SIG-M5 treated with dmso at 0.1 percent for 504 hours (cell line): ENCODE results near the gene TEX53.

Experiments
- DNase-seq: peaks from one replicate; lab custom pipeline; 2025; ENCODE audit not compliant: unreplicated experiment; lab: John Stamatoyannopoulos, UW

Gene TEX53

DNA sequence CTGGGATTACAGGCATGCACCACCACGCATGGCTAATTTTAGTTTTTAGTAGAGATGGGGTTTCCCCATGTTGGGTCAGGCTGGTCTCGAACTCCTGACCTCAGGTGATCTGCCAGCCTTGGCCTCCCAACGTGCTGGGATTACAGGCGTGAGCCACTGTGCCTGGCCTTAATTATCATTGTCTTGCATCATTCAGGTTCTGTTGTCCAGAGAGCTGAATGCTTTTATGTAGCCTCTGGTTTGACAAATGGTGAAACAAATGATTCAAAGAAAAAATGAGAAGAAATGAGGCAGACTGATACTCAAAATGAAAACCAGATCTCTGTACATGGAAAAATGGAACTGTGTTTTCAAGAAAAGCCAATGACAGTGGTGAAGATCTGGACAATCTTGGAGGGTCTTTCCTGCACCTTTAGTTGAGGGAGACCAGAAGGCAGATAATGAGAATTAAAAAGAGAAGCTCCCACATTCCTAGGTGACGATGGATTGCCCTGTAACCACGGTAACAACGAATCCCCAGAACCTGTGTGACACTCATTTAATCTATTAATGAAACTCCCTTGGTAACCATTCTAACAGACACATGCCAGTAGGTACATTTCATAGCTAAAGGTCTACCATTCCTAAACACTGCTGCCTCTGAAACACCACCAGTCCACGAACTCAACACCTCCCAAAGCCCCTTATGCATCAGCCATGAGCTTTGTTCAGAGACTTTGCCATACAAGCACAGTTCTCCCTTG lies 22.8 kb upstream of the TEX53 start:
- no peak for DNase-seq

DNA sequence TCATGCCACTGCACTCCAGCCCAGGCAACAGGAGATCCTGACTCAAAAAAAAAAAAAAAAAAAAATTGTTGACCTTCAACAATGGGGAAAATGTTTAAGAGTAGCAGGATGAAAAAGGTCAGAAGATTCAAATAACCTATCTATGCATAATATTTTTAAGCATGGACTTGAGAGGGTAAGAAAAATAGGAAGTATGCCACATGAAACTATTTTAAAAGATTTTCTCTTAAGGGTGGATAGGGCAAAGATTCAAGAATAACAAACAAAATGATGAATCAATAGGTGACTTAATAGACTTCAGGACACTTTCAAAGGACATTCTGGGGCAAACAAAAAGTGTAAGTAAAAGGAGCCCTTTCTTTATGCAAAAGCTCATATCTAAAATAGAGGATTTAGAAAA lies 21.2 kb upstream of the TEX53 start:
- no peak for DNase-seq

DNA sequence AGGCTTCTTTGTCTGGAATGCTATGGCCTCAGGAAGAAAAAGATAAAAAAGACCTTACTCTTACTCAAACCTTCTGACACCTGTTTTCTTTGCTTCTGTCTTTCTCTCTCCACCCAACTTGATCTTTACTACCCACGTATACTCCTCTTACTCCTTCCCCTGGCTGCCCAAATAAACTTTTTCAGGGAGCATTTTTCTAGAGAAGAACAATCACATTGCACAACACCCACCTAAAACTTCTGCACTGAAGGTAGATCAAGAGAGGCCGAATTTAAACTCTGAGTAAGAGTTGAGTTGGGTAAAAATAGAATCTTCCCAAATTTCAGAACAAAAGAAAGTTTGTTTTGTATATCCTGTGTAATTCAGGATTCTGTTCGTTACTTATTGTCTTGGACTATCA lies 20.5 kb upstream of the TEX53 start:
- no peak for DNase-seq

DNA sequence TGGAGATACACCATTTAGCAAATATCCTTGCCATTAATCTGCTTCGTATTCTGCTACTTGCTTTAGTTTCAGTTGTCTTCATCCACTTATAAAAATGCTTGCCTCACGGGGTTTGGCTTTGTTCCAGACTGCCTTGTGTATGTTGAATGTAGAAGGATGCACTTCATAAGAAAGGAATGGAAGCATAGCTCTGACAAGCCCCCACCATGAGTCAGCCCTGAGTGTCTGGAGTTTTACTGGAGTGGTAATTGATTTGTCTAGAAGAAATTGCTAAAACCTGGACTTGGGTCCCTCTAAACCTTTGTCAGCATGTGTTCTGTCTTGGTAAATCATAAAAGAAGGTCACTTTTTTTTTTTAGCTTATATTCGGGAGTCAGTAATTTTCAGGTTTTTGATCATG lies 19.8 kb upstream of the TEX53 start:
- DNase-seq, result no peak

DNA sequence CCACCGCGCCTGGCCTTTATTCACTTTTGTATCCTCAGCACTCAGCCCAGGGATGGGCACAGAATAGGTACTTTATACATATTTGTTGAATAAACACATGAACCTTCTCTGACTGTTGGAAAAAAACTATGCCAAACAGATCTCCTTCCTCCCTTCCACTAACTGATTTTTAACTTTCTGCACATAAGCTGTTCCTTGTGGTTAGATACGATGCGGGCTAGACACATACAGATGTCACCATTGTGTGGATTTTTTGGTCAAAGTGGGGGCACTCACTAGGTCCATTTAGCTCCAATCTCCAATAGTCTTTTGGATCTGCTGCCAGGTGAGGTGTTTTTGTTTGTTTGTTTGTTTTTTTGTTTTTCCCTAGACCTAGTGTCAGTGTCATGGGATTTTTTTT lies 19.3 kb upstream of the TEX53 start:
- no peak for DNase-seq

DNA sequence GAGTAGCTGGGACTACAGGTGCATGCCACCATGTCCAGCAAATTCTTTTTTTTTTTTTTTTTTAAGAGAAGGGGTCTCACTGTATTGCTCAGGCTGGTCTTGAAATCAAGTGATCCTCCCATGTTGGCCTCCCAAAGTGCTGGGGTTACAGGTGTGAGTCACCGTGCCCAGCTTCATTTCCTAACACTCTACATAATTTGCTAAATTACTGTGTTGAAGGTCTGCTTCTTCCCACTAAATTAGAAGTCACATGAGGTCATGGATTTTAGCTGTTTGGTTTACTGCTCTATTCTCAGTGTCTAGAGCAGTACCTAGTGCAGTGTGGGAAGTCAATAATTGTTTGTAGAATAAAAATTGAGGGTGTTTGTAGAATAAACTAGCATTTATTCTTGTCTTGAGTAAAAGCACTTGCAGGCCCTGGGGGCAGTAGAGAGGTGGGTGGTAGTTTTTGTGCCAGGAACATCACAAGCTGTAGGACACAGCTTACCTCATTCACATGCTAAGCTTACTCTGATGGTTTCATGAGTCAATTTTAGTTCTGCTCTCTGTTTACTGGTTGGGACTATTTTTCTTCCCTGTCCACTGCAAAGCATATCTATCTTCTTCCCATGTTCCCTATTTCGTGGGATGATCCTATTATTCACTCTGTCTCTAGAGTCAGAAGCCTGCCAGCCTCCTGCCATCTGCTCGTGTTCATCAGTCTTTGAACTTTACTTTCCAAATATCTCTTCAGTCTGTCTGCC lies 17.4 kb upstream of the TEX53 start:
- no peak for DNase-seq

DNA sequence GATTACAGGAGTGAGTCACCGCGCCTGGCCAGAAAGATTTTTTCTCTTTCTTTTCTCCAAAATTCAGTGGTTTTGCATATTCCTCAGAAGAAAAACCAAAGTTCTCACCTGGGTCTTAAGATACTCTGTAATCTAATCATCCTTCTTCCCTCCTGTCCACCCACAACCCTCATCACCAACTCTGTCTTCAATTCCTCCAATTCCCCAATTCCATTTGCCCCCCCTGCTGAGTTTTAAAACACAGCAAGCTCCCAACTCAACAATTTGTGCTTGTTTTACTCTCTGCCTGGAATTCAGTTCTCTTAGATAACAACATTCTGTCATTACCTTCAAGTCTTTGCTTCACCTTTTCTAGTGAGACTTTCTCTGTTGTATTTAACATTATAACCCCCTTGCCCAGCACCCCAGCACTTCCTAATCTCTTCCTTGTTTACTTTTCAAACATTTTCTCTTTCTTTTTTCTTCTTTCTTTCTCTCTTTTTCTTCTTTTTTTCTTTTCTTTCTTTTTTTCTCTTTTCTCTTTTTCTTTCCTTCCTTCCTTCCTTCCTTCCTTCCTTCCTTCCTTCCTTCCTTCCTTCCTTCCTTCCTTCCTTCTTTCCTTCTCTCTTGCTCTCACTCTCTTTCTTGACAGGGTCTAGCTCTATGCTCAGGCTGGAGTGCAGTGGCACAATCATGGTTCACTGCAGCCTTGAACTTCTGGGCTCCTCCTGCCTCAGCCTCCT lies 16.6 kb upstream of the TEX53 start:
- DNase-seq, result no peak

DNA sequence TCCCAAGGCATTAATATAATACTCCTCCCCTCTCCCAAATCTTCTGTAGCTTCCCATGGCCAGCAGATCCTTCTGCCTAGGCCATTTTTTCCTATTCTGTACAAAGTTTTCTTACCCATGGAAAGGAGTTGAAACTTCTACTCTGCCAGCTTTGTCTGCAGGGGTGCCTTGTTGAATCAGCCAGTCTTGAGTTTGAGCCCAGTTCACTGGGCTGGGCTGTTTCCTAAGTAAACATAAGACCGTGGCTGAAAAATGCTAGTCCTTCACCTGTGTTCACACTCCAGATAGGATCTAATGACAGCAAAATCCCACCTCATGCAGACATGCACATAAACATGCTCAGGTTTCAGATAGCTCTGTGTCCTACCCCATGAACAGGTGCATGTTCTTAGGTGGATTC lies 14.0 kb upstream of the TEX53 start:
- no peak for DNase-seq

DNA sequence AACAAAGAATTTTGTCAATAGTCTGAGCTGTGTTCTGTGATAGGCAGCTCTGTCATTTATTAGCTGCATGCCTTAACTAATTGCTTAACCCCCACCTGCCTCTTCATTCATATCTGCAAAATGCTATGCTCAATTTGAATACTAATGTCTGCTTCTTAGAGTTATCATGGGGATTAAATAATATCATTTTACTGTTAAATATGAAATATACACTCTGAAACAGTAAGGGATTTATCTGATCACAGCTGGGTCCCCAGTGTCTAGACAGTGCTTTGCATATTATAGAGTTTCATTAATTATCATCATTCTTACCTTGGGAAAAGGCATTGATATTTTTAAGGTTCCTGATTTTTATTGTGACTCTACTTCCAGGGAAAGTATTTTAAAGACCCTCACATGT lies 12.4 kb upstream of the TEX53 start:
- no peak for DNase-seq

DNA sequence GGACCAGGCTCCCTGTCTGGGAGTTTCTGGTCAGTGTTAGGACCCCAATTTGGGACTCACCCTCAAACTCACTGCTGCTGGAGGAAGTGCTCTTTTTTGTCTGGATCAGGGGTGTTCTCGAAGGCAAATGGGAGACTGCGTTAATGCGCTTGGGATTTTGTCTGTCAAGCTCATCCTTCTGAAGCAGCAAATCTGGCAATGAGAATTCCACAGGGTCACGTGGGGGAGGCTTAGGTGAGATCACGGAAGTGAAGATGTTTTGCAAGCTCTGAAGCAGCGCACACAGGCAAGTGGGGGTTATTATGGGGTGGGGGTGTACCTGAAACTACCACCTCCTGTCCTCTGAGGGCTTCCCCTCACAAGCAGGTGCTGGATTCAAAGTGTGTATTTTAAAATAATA lies 10.5 kb upstream of the TEX53 start:
- no peak for DNase-seq

DNA sequence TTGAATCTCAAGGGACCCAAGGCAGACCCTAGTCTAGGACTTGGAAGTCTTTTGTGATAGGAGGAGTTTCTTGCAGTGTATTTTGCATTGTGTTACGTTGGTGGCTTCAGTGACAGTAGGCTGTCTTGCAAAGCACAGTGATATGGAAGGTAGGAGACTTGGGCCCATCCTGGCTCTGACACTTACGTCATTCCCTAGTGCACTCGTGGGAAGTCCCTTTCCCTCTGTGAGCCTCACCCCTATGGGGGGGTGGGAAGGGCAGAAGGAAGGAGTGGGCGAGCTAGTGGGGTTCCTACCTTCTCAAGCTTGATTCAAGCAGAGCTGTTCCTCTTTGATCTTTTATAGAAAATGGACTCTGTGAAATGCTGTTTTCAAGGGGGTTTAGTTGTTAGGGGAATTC lies 9.2 kb upstream of the TEX53 start:
- no peak for DNase-seq

DNA sequence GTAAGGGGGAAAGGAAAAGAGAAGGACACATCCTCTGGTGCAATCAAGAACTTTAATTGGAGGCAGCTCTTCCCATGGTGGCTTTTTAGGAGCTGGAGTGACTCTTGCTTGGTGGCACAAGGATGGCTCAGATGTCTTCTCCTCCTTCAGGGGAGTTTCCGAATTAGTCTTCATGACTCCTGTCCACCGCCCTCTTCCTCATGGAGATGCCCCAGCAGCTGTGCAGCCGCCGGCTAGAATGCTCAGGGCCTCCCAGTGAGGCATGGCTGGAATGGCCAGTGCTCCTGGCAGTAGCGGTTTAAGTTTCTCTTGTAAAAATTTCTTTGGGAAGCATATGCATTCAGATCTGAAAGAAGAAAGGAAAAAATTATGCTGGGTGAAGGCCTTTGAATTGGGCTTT lies 8.8 kb upstream of the TEX53 start:
- DNase-seq, result no peak

DNA sequence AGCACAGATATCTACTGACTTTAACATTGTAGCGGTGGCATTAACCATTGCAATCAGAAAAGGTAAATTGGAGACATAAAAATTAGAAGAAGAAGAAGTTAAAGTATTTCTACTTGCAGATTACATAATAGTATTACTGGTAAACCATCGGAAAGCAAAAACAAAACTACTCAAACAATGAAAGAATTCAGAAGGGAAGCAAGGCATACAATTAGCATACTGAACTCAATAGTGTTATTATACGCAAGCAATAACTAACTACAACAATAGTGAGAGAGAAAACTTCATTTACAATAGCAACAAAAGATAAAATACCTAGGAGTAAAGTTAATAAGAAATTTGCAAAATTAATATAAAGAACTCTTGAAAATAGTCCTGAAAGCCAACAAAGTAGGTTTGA lies 6.6 kb upstream of the TEX53 start:
- no peak for DNase-seq

DNA sequence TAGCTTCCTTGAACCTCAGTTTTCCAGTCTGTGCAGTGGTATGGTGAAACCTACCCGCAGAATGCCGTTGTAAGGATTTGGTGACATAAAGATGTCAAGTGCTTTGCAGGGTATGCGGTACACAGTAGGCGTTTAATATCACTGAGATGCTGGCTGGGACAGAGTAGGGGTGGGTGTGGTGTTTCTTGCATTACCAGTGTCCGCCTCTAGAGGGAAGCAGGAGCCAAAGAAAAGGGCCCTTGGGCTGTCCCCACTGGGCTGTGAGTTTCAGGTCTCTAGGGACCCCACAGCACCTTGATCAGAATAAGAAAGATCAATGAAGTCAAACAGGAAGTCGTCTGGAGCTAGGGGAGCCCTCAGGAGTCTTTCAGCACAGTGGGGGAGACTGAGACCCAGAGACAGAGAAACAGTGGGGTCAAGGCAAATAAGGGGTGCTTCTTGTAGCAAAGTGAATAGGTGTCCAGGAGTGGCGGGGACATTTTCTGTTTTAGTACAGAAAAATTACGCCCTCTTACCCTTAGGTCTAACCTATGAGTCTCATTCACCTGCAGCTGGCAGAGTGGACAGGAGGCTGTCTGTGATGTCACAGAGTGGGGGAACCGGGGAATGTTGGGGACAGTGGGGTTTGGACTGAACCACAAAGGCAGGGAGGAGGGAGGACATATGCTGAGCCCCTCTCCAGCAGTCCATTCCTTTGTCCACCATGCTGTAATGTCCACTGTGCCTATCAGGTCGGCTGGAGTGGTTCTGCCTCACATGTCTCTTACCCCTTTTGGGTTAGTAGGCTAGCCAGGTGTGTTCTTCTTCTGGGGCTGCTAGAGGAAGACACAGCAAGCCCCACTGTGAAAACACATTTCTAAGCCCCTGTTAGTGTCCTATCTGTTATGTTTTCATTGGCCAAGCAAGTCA lies 4.7 kb upstream of the TEX53 start:
- DNase-seq, result peak; percentile 23

DNA sequence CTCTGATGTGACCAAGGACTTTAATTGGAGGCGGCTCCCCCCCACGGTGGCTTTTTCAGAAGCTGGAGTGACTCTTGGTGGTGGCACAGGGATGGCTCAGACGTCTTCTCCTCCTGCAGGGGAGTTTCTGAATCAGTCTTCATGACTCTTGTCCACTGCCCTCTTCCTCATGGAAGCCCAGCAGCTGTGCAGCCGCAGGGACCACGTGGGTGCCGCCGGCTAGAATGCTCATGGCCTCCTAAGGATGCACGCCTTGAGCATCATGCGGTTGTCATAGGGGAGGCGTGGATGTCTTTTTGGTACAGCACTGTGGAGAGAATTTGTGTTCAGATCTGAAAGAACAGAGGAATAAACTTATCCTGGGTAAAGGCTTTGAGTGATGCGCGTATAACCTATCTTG lies 1.3 kb downstream of the TEX53 start:
- no peak for DNase-seq

DNA sequence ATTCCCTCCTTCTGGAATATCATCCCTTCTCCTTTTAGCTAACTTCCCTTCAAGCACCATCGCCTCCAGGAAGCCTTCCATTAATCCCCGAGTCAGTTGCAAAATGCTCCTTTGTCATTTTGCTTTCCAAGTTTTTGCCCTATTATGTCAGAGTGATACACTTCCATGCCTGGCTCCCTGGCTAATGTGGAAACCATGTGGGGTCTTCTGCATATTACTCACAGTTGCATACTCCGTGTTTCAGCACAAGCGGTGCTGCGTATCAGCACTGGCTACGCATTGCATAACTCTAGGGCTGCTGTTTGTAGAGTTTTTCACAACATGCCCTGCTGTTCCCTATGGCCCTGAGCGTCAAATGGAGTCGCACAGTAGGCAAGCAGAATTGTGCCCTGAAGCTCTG lies 1.9 kb downstream of the TEX53 start:
- DNase-seq, result peak; percentile 71

DNA sequence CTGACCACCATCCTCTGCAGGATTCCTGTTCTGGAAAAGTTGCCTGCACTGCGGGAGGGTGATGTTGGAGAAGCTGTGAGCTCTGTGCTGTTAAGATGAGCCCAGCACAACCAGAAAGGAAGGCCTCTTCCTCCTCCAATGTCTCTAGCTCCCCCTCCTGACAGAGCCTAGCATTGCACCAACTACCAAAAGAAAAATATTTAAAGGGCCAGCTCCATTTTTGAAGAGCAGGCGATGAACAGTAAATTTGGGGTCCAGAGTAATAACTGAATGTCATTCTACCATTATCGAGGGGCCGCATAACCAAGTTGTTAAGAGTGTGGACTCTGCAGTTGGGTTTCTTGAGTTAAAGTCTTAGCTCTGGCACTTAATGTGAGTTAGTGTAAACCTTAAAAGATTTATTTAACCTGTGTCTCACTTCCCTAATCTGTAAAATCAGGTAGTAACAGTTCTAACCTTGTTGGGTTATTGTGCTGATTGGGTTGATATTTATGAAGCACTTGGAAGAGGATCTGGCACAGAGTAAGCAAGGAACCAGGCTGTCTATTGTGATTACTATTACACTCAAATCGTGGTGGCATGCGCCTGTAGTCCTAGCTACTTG lies 3.9 kb downstream of the TEX53 start:
- DNase-seq, result peak; percentile 80

DNA sequence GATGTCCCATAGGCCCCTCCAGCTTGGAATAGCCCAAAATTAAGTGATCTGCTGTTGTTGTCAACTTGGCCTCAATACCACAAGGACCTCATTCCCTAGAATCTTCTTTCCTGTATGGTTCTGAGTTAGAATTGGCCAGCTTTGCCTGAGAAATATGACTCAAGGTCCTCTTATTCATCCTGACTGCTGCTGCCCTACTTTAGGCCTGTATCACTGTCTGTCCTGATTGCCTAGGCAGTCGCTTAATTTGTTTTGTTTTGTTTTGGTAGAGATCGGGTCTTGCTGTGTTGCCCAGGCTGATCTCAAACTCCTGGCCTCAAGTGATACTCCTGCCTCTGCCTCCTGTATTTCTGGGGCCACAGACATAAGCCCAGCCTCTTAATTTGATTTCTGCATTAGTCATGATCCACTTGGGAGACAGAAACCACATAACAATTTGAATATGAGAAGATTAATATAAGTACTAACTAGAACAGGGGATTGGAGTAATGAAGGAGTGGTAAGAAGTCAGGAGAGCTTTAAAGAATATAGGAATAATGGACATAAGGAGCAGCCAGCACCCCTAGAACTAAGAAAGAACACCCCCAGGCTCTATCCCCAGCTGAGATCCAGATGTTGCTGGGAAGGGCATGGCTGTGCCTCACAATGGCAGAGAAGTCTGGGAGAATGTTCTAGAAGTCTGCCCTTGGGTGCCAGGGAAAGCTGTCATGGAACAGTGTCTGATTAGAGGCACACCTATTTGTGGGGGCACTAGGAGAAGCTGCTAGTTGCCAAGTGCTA lies 4.6 kb downstream of the TEX53 start:
- no peak for DNase-seq

DNA sequence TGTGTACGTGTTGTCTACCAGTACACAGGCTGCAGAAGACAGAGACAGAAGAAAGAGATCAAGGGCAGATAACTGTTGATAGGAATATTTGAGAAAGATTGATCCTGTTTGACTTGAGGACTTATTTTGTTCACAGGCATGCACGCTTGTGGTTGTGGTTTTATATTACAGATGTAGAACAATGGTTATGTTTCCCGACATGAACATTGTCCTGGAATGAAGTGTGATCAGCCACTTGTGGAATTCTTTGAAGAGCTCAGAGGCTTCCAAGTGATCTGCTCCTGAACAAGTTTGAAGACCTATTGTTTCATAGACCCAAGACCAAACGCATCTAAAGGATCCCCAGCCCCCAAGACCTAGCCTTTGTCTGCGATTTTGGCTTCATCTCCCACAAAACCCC lies 13.7 kb downstream of the TEX53 start:
- DNase-seq, result no peak

DNA sequence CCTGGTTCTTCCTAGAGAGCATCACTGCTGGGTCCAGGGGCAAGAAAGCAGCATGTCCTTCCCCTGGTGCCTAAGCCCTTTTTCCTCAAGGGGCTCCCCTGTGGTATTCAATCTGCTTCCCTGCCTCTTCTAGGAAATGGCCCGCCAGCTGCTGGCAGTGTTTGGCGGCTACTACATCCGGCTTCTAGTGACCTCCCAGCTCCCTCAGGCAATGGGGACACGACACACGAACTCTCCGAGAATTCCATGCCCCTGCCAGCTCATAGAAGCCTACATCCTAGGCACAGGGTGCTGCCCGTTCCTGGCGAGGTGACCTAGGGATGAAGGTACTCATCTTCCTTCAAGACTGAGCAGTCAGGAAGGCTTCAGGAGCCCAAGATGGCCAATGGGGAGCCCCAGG lies 14.6 kb downstream of the TEX53 start:
- no peak for DNase-seq
